22Rv1 (cell line): Measurements from ENCODE around the gene DNAJB8.
A peak's percentile ranks its signal among the peaks of the same experiment; 100 is the strongest.

Experiments
- H3K27ac ChIP-seq: fragments of 450-650 bp; 2 replicates; pipeline ENCODE4 v1.5.1; 2017
- CTCF ChIP-seq: fragments of 450-650 bp; IDR thresholded peaks from 2 replicates; pipeline ENCODE4 v1.5.1; 2017; ENCODE audit warnings: mild to moderate bottlenecking
- ZFX ChIP-seq: fragments of 450-650 bp; IDR thresholded peaks from 2 replicates; pipeline ENCODE4 v1.6.1; 2017; ENCODE audit warnings: antibody characterized with exemption, borderline replicate concordance

DNAJB8 gene

GRCh38 chr3:128503751-128504532 is 37.3 kb upstream of the DNAJB8 start:
- no peak overlapping the region for H3K27ac ChIP-seq
- TF ChIP-seq CTCF (no peak), ZFX (no peak)

GRCh38 chr3:128503164-128503651 is 36.5 kb upstream of the DNAJB8 start:
- no peak overlapping the region for H3K27ac ChIP-seq
- TF ChIP-seq ZFX (no peak), CTCF (no peak; the same call in 1 of the 2 replicates)

- H3K27ac ChIP-seq, result no peak overlapping the region
- TF ChIP-seq CTCF (no peak), ZFX (no peak)
Measured at GRCh38 chr3:128502712-128503111, 36.0 kb upstream of the DNAJB8 start.

GRCh38 chr3:128501431-128501830 is 34.7 kb upstream of the DNAJB8 start:
- H3K27ac ChIP-seq, result no peak overlapping the region
- TF ChIP-seq CTCF (no peak), ZFX (no peak)

- H3K27ac ChIP-seq, result no peak overlapping the region; the same call in 1 of the 2 replicates
- TF ChIP-seq CTCF (no peak), ZFX (no peak)
Measured at GRCh38 chr3:128500556-128500955, 33.9 kb upstream of the DNAJB8 start.

- TF ChIP-seq ZFX, result no peak
- no peak for TF ChIP-seq CTCF
- H3K27ac ChIP-seq, result peak overlapping the region; percentile 73; the same call in 1 of the 2 replicates
Measured at GRCh38 chr3:128499724-128500275, 33.1 kb upstream of the DNAJB8 start.
